ENCODE measurements around the gene GPR12. TPM values are rescaled to one million over a fixed set of nuclear protein-coding genes. Genes with fewer than 3 reads are reported as not detected.

GPR12 gene
- total and polyA plus RNA-seq, 2 experiments from 2014 or later, result 0.13 TPM; not detected in 1

- DNase-seq (ENCODE audit: low spot score) (no peak), ATAC-seq (no peak)
- H3K79me2 ChIP-seq (replicated peaks; ENCODE audit: insufficient read depth), result no peaks in the 10 kb centered on the region
- H3K4me3 Mint-ChIP-seq, result no peak overlapping the region
- H3K27me3 ChIP-seq (ENCODE audit: insufficient read depth), result no peaks in the 10 kb centered on the region
- H3K36me3 Mint-ChIP-seq (ENCODE audit: low read depth), result peaks cover 7% of the 10 kb centered on the region
- H3K4me2 ChIP-seq, result no peak overlapping the region
- H3K9me3 Mint-ChIP-seq, result peaks cover 18% of the 10 kb centered on the region
- no peak overlapping the region for H3K27ac ChIP-seq (ENCODE audit: low read depth)
- TF ChIP-seq JUNB (IDR thresholded peaks at IDR 0.05; ENCODE audit: unreplicated experiment), result no peak
- no peak for TF ChIP-seq EZH2 (IDR thresholded peaks at IDR 0.05; ENCODE audit: low read depth, unreplicated experiment)
- no peak for TF ChIP-seq POLR2AphosphoS5 (IDR thresholded peaks at IDR 0.05; ENCODE audit: low read depth)
- TF ChIP-seq, protein P1, sequence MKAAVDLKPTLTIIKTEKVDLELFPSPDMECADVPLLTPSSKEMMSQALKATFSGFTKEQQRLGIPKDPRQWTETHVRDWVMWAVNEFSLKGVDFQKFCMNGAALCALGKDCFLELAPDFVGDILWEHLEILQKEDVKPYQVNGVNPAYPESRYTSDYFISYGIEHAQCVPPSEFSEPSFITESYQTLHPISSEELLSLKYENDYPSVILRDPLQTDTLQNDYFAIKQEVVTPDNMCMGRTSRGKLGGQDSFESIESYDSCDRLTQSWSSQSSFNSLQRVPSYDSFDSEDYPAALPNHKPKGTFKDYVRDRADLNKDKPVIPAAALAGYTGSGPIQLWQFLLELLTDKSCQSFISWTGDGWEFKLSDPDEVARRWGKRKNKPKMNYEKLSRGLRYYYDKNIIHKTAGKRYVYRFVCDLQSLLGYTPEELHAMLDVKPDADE (IDR thresholded peaks at IDR 0.05), result no peak
- TF ChIP-seq, protein P2, sequence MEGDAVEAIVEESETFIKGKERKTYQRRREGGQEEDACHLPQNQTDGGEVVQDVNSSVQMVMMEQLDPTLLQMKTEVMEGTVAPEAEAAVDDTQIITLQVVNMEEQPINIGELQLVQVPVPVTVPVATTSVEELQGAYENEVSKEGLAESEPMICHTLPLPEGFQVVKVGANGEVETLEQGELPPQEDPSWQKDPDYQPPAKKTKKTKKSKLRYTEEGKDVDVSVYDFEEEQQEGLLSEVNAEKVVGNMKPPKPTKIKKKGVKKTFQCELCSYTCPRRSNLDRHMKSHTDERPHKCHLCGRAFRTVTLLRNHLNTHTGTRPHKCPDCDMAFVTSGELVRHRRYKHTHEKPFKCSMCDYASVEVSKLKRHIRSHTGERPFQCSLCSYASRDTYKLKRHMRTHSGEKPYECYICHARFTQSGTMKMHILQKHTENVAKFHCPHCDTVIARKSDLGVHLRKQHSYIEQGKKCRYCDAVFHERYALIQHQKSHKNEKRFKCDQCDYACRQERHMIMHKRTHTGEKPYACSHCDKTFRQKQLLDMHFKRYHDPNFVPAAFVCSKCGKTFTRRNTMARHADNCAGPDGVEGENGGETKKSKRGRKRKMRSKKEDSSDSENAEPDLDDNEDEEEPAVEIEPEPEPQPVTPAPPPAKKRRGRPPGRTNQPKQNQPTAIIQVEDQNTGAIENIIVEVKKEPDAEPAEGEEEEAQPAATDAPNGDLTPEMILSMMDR (conservative IDR thresholded peaks at IDR 0.05; ENCODE audit: low read depth in 2 of 2), result no peak
- no peak for TF ChIP-seq ZNF331 (CRISPR knock-in tag; IDR thresholded peaks at IDR 0.05; ENCODE audit: low read depth)
- TF ChIP-seq STAT1 (IDR thresholded peaks at IDR 0.05; ENCODE audit: unreplicated experiment), result no peak
- no peak for TF ChIP-seq CREB1 (CRISPR knock-in tag; IDR thresholded peaks at IDR 0.05; ENCODE audit: low read depth)
- no peak for TF ChIP-seq REST (IDR thresholded peaks at IDR 0.05; ENCODE audit: unreplicated experiment)
- no peak for TF ChIP-seq EZH2phosphoT487 (IDR thresholded peaks at IDR 0.05; ENCODE audit: unreplicated experiment)
- no peak for TF ChIP-seq NANOG (IDR thresholded peaks at IDR 0.05; ENCODE audit: borderline replicate concordance)
- H3K27me3 Mint-ChIP-seq (ENCODE audit: insufficient read depth, low read depth, poor library complexity), result peaks cover 11% of the 10 kb centered on the region
- no peaks in the 10 kb centered on the region for H3K36me3 ChIP-seq (ENCODE audit: insufficient read depth)
- H3K4me3 ChIP-seq, result no peak overlapping the region
- no peaks in the 10 kb centered on the region for H3F3A ChIP-seq (replicated peaks; ENCODE audit: low read depth)
- H3K4me1 ChIP-seq (ENCODE audit: insufficient read depth), result peaks cover 9% of the 10 kb centered on the region
- no peaks in the 10 kb centered on the region for H4K20me1 ChIP-seq (replicated peaks; ENCODE audit: insufficient read depth)
- no peak overlapping the region for H2AFZ ChIP-seq
- H3K9me2 ChIP-seq (ENCODE audit: insufficient read depth), result no peaks in the 10 kb centered on the region
- peaks cover 11% of the 10 kb centered on the region for H3K4me1 Mint-ChIP-seq
- no peak overlapping the region for H3K27ac Mint-ChIP-seq
Measured at GRCh38 chr13:26713341-26713740, 47.2 kb downstream of the GPR12 start.

All from GM23338 (cell line).